ENCODE data around the gene MAML3.

Gene MAML3

GRCh38 chr4:139863531-139863930 is 290.5 kb downstream of the MAML3 start:
- DNase-seq (ENCODE audit: low read depth), result no peak

- DNase-seq (ENCODE audit: low read depth), result no peak
These were observed 292.5 kb downstream of the MAML3 start for GRCh38 chr4:139861471-139861870.

- DNase-seq (ENCODE audit: low read depth), result no peak
These were observed 293.5 kb downstream of the MAML3 start for GRCh38 chr4:139860435-139861024.

- no peak for DNase-seq (ENCODE audit: low read depth)
These were observed 294.1 kb downstream of the MAML3 start for GRCh38 chr4:139859876-139860275.

GRCh38 chr4:139858436-139859205 is 295.4 kb downstream of the MAML3 start:
- DNase-seq (ENCODE audit: low read depth), result no peak

- no peak for DNase-seq (ENCODE audit: low read depth)
These were observed 296.0 kb downstream of the MAML3 start for GRCh38 chr4:139857977-139858376.

GRCh38 chr4:139857021-139857420 is 297.0 kb downstream of the MAML3 start:
- no peak for DNase-seq (ENCODE audit: low read depth)

- no peak for DNase-seq (ENCODE audit: low read depth)
These were observed 299.1 kb downstream of the MAML3 start for GRCh38 chr4:139854668-139855403.

GRCh38 chr4:139853309-139853708 is 300.7 kb downstream of the MAML3 start:
- no peak for DNase-seq (ENCODE audit: low read depth)

GRCh38 chr4:139852612-139853269 is 301.2 kb downstream of the MAML3 start:
- no peak for DNase-seq (ENCODE audit: low read depth)

GRCh38 chr4:139851639-139852038 is 302.3 kb downstream of the MAML3 start:
- no peak for DNase-seq (ENCODE audit: low read depth)

GRCh38 chr4:139851133-139851532 is 302.9 kb downstream of the MAML3 start:
- DNase-seq (ENCODE audit: low read depth), result no peak

GRCh38 chr4:139849219-139849618 is 304.8 kb downstream of the MAML3 start:
- no peak for DNase-seq (ENCODE audit: low read depth)

- no peak for DNase-seq (ENCODE audit: low read depth)
These were observed 306.0 kb downstream of the MAML3 start for GRCh38 chr4:139848028-139848427.

- DNase-seq (ENCODE audit: low read depth), result no peak
These were observed 306.4 kb downstream of the MAML3 start for GRCh38 chr4:139847602-139848001.

GRCh38 chr4:139846766-139847165 is 307.2 kb downstream of the MAML3 start:
- no peak for DNase-seq (ENCODE audit: low read depth)

GRCh38 chr4:139845453-139846093 is 308.4 kb downstream of the MAML3 start:
- no peak for DNase-seq (ENCODE audit: low read depth)

GRCh38 chr4:139844459-139845036 is 309.4 kb downstream of the MAML3 start:
- no peak for DNase-seq (ENCODE audit: low read depth)

GRCh38 chr4:139844057-139844456 is 309.9 kb downstream of the MAML3 start:
- DNase-seq (ENCODE audit: low read depth), result no peak

- no peak for DNase-seq (ENCODE audit: low read depth)
These were observed 310.3 kb downstream of the MAML3 start for GRCh38 chr4:139843641-139844040.

GRCh38 chr4:139841464-139842195 is 312.4 kb downstream of the MAML3 start:
- DNase-seq (ENCODE audit: low read depth), result no peak

Data from HS-27A (cell line).